ENCODE data around the gene TBCEL. TPM values are rescaled to one million over a fixed set of nuclear protein-coding genes. Genes with fewer than 3 reads are reported as not detected.

Gene TBCEL
- total and polyA plus RNA-seq, 10 of the 15 experiments (the other 5 are each of a cell fraction or from before 2014, with no cell fraction given): 2.0 to 10.4 (median 7.3) TPM

- TF ChIP-seq ZBTB11 (CRISPR knock-in tag; IDR thresholded peaks at IDR 0.05) (no peak), ATF3 (IDR thresholded peaks at IDR 0.05; ENCODE audit: borderline replicate concordance, extremely low read depth, low read depth, low read length) (no peak), POLR2A (IDR thresholded peaks at IDR 0.05; ENCODE audit: low read depth, low read length) (no peak), BACH1 (IDR thresholded peaks at IDR 0.05; ENCODE audit: borderline replicate concordance) (no peak), CHD1 (IDR thresholded peaks at IDR 0.05; ENCODE audit: low read depth, low read length) (no peak)
Measured at GRCh38 chr11:121047926-121048325, 24.0 kb downstream of the TBCEL start (continued).

GRCh38 chr11:121048464-121049233 is 24.7 kb downstream of the TBCEL start:
- CTCF ChIA-PET: interaction anchor here (0.5 to 1.6 kb wide), 5 partner anchors 9 to 682 kb away, joined by 3 to 5 read pairs (median 3); no protein-coding TSS in a partner anchor
- SMC1A ChIA-PET (ENCODE audit: uncharacterized antibody, unreplicated experiment): interaction anchor here (1.1 to 1.8 kb wide), 3 partner anchors 9 to 14 kb away, joined by 3 to 5 read pairs (median 4); no protein-coding TSS in a partner anchor
- no peak for TF ChIP-seq SREBF2 (IDR thresholded peaks at IDR 0.05; ENCODE audit: low read length)
- TF ChIP-seq ATF3 (IDR thresholded peaks at IDR 0.05; ENCODE audit: borderline replicate concordance, extremely low read depth, low read depth, low read length): no peak
- no peak for TF ChIP-seq IRF5 (IDR thresholded peaks at IDR 0.05; ENCODE audit: borderline replicate concordance)
- TF ChIP-seq ZNF24 (IDR thresholded peaks at IDR 0.05): no peak
- no peak for TF ChIP-seq PKNOX1 (IDR thresholded peaks at IDR 0.05)

More at GRCh38 chr11:121048464-121049233, 24.7 kb downstream of the TBCEL start:
- H4K20me1 ChIP-seq (ENCODE audit: control insufficient read depth, insufficient read depth): no peaks in the 10 kb centered on the region
- RAD21 ChIA-PET (ENCODE audit: unreplicated experiment): interaction anchor here (1.0 kb wide), 1 partner anchor 8 kb away, joined by 4 read pairs; no protein-coding TSS in a partner anchor
- ATAC-seq: no peak
- FAIRE-seq: peak; percentile 38
- intact Hi-C loops (cut with micrococcal nuclease; ENCODE audit: unreplicated experiment) (no loop called here), in situ Hi-C loops (cut with MboI) (no loop called here)
- DNase-seq (ENCODE audit: low read depth, low spot score): no peak
- POLR2A ChIA-PET: no interaction called here
- no peak overlapping the region for H3K4me3 ChIP-seq
- H3K79me2 ChIP-seq (ENCODE audit: control insufficient read depth, insufficient read depth, low read length): no peaks in the 10 kb centered on the region
- H3K4me2 ChIP-seq (ENCODE audit: control insufficient read depth, insufficient read depth): no peak overlapping the region
- H3K9me3 ChIP-seq (replicated peaks; ENCODE audit: control insufficient read depth, insufficient read depth, low read length): no peaks in the 10 kb centered on the region
- H3K27ac ChIP-seq (ENCODE audit: control insufficient read depth, insufficient read depth): no peak overlapping the region
- peaks cover 0 to 5% of the 10 kb centered on the region in 2 experiments; a peak in 1 of 4 replicates for H3K36me3 ChIP-seq (ENCODE audit: control insufficient read depth in 2 of 2, insufficient read depth in 2 of 2, low read length in 1 of 2)
- no peak overlapping the region for H3K9ac ChIP-seq (ENCODE audit: control insufficient read depth, insufficient read depth, low read length)
- WGBS (ENCODE audit: insufficient coverage, insufficient replicate concordance, low lambda C conversion rate, missing lambda C conversion rate): 99% methylated on average over 3 of the region's 3 CpGs
- no peaks in the 10 kb centered on the region for H3K4me1 ChIP-seq (ENCODE audit: control insufficient read depth, insufficient read depth, low read length)
- no peak overlapping the region for H2AFZ ChIP-seq (ENCODE audit: control insufficient read depth, low read depth, low read length)
- no peaks in the 10 kb centered on the region for H3K27me3 ChIP-seq (replicated peaks in 1 of 2; ENCODE audit: control insufficient read depth in 2 of 2, insufficient read depth in 2 of 2, low read length in 1 of 2)
- no TSS peak for BruUV-seq (replicated peaks)
